GM23248 (cell line): ENCODE data around the gene ZNF277. TPM values are rescaled to one million over a fixed set of nuclear protein-coding genes. Genes with fewer than 3 reads are reported as not detected.

Experiments used
- DNase-seq: peaks from one replicate; pipeline ENCODE4 v3.0.0-alpha.2; 2015
- H2AFZ ChIP-seq: fragments of 200-600 bp; sonication (generic); 2 replicates; pipeline ENCODE4 v1.6.1; 2016; ENCODE audit warnings: antibody characterized with exemption
- H3F3A ChIP-seq: fragments of 200-600 bp; sonication (generic); 2 replicates; pipeline ENCODE4 v1.6.1; 2016; ENCODE audit warnings: mild to moderate bottlenecking, antibody characterized with exemption, mixed run types; ENCODE audit not compliant: insufficient read depth
- H3K27ac ChIP-seq: fragments of 200-600 bp; sonication (generic); 2 replicates; pipeline ENCODE4 v1.5.1; 2016; ENCODE audit warnings: mild to moderate bottlenecking
- H3K27me3 ChIP-seq: fragments of 200-600 bp; sonication (generic); replicated peaks from 2 replicates; pipeline ENCODE4 v1.6.1; 2016; ENCODE audit warnings: mild to moderate bottlenecking; ENCODE audit not compliant: insufficient read depth
- H3K36me3 ChIP-seq: fragments of 200-600 bp; sonication (generic); 2 replicates; pipeline ENCODE4 v1.6.1; 2016; ENCODE audit warnings: low read depth, mild to moderate bottlenecking
- H3K4me1 ChIP-seq: fragments of 200-600 bp; sonication (generic); 2 replicates; pipeline ENCODE4 v1.6.1; 2016; ENCODE audit warnings: mild to moderate bottlenecking; ENCODE audit not compliant: insufficient read depth
- H3K4me2 ChIP-seq: fragments of 200-600 bp; sonication (generic); one replicate; pipeline ENCODE4 v1.6.1; 2016; ENCODE audit warnings: mild to moderate bottlenecking; ENCODE audit not compliant: unreplicated experiment
- H3K4me3 ChIP-seq: fragments of 200-600 bp; sonication (generic); 2 replicates; pipeline ENCODE4 v1.5.1; 2016; ENCODE audit warnings: mild to moderate bottlenecking
- H3K79me2 ChIP-seq: fragments of 200-600 bp; sonication (generic); 2 replicates; pipeline ENCODE4 v1.6.1; 2016; ENCODE audit warnings: mild to moderate bottlenecking; ENCODE audit not compliant: insufficient read depth
- H3K9ac ChIP-seq: fragments of 200-600 bp; sonication (generic); 2 replicates; pipeline ENCODE4 v1.6.1; 2016; ENCODE audit warnings: mild to moderate bottlenecking
- H3K9me2 ChIP-seq: fragments of 200-600 bp; sonication (generic); 2 replicates; pipeline ENCODE4 v1.6.1; 2016; ENCODE audit warnings: mixed run types, mild to moderate bottlenecking, moderate library complexity; ENCODE audit not compliant: insufficient read depth
- H3K9me3 ChIP-seq: fragments of 200-600 bp; sonication (generic); one replicate; pipeline ENCODE4 v1.6.1; 2017; ENCODE audit warnings: low read depth
- H4K20me1 ChIP-seq: fragments of 200-600 bp; sonication (generic); 2 replicates; pipeline ENCODE4 v1.6.0; 2016; ENCODE audit not compliant: insufficient read depth
- EZH2 ChIP-seq: fragments of 200-600 bp; sonication (generic); IDR thresholded peaks from 2 replicates; pipeline ENCODE4 v1.6.1; 2018; ENCODE audit warnings: antibody characterized with exemption, mild to moderate bottlenecking; ENCODE audit not compliant: insufficient read depth, poor library complexity, severe bottlenecking
- EZH2phosphoT487 ChIP-seq: fragments of 200-600 bp; sonication (generic); IDR thresholded peaks from 2 replicates; pipeline ENCODE4 v1.6.1; 2018; ENCODE audit warnings: antibody characterized with exemption, moderate library complexity, mild to moderate bottlenecking, low read depth; ENCODE audit not compliant: insufficient read depth
- WGBS, 2 experiments: methylation state at CpG; one replicate each; pipeline ENCODE4 v1.1.6; 2015 to 2017; ENCODE audit warnings: low lambda C conversion rate in 2 of 2, low coverage in 1 of 2; ENCODE audit errors: missing lambda C conversion rate in 2 of 2; 5-methylcytosine and 5-hydroxymethylcytosine counted together
- in situ Hi-C: fragments of 300-500 bp; cut with MboI; formaldehyde crosslinking; loops from 2 replicates; pipeline ENCODE4 v1.15.0; 2020
- polyA plus RNA-seq: library from polyadenylated mRNA; unstranded; fragments of >200 nt; fragmentation: Nextera tagmentation; extraction: Ambion mirVana; gene quantifications from 2 replicates; pipeline ENCODE4 v1.2.1, GENCODE V29; 2016
- total RNA-seq: library from RNA; depleted of rRNA; stranded (reverse); fragments of >200 nt; shearing (Covaris generic); gene quantifications from 2 replicates; pipeline ENCODE4 v1.2.3, GENCODE V29; 2014

Gene ZNF277
- total and polyA plus RNA-seq, 2 experiments from 2014 or later = 10.0 to 25.1 TPM

DNA sequence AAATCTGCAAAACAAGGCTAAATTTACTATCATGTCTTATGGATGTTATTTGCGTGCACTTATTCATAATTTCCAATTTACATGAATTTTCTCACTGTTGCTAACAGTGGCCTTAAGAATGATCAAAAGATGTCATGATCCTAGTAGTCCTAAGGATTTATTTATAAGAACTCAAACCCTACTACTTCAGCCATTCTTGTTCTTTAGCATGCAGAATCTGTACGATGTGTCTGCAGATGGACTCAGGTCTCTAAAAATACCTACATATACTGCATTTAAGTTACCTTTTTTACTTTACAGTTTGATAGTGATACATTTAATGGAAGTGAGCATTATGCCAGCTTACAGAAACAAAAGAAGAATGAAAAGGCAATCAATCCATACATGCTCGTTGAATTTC lies 91.2 kb downstream of the ZNF277 start:
- in situ Hi-C loops = no loop called here
- H3K9me3 ChIP-seq = no peaks in the 10 kb centered on the region
- DNase-seq = no peak
- WGBS, 2 experiments = 95 to 96% methylated on average over 3 of the region's 3 CpGs
- no peak overlapping the region for H2AFZ ChIP-seq
- H3F3A ChIP-seq = no peaks in the 10 kb centered on the region
- H3K9ac ChIP-seq = no peak overlapping the region
- no peaks in the 10 kb centered on the region for H3K27me3 ChIP-seq
- no peak overlapping the region for H3K4me2 ChIP-seq
- H3K79me2 ChIP-seq = no peaks in the 10 kb centered on the region
- H4K20me1 ChIP-seq = no peaks in the 10 kb centered on the region
- no peaks in the 10 kb centered on the region for H3K36me3 ChIP-seq
- no peak overlapping the region for H3K27ac ChIP-seq
- no peaks in the 10 kb centered on the region for H3K4me1 ChIP-seq
- no peak for TF ChIP-seq EZH2phosphoT487
- TF ChIP-seq EZH2 = no peak
- H3K4me3 ChIP-seq = no peak overlapping the region
- H3K9me2 ChIP-seq = no peaks in the 10 kb centered on the region

- TF ChIP-seq EZH2 = no peak
- no peak for TF ChIP-seq EZH2phosphoT487
- in situ Hi-C loops = no loop called here
- no peaks in the 10 kb centered on the region for H3K4me1 ChIP-seq
- no peaks in the 10 kb centered on the region for H3K36me3 ChIP-seq
- H3K9me3 ChIP-seq = no peaks in the 10 kb centered on the region
- no peak overlapping the region for H2AFZ ChIP-seq
- no peak for DNase-seq
- H3K27ac ChIP-seq = no peak overlapping the region
- no peaks in the 10 kb centered on the region for H4K20me1 ChIP-seq
- no peak overlapping the region for H3K4me2 ChIP-seq
- no peaks in the 10 kb centered on the region for H3K9me2 ChIP-seq
- H3K4me3 ChIP-seq = no peak overlapping the region
- no peaks in the 10 kb centered on the region for H3K27me3 ChIP-seq
- H3K9ac ChIP-seq = no peak overlapping the region
- 95 to 99% methylated on average over 4 of the region's 4 CpGs for WGBS, 2 experiments
- H3F3A ChIP-seq = no peaks in the 10 kb centered on the region
- no peaks in the 10 kb centered on the region for H3K79me2 ChIP-seq
These were observed 92.1 kb downstream of the ZNF277 start for GRCh38 chr7:112298543-112299100.

GRCh38 chr7:112300072-112300471 lies 93.6 kb downstream of the ZNF277 start:
- no peaks in the 10 kb centered on the region for H3K9me2 ChIP-seq
- H3K79me2 ChIP-seq = no peaks in the 10 kb centered on the region
- H3K9me3 ChIP-seq = no peaks in the 10 kb centered on the region
- H3K4me1 ChIP-seq = no peaks in the 10 kb centered on the region
- H3K27me3 ChIP-seq = no peaks in the 10 kb centered on the region
- no peak for DNase-seq
- H2AFZ ChIP-seq = no peak overlapping the region
- 91 to 92% methylated on average over 2 of the region's 2 CpGs for WGBS, 2 experiments
- no peak overlapping the region for H3K27ac ChIP-seq
- H3K4me3 ChIP-seq = no peak overlapping the region
- TF ChIP-seq EZH2phosphoT487 = no peak
- no peak for TF ChIP-seq EZH2
- in situ Hi-C loops = no loop called here
- no peaks in the 10 kb centered on the region for H3K36me3 ChIP-seq
- no peak overlapping the region for H3K4me2 ChIP-seq
- H3K9ac ChIP-seq = no peak overlapping the region
- H3F3A ChIP-seq = no peaks in the 10 kb centered on the region
- no peaks in the 10 kb centered on the region for H4K20me1 ChIP-seq

GRCh38 chr7:112300831-112301407 lies 94.4 kb downstream of the ZNF277 start:
- 94 to 95% methylated on average over 6 of the region's 6 CpGs for WGBS, 2 experiments
- Histone ChIP-seq H3K79me2 (no peaks in the 10 kb centered on the region), H3K4me1 (no peaks in the 10 kb centered on the region), H3K27me3 (no peaks in the 10 kb centered on the region), H3K36me3 (no peaks in the 10 kb centered on the region), H3K9me3 (no peaks in the 10 kb centered on the region), H4K20me1 (no peaks in the 10 kb centered on the region), H3K4me3 (no peak overlapping the region), H3K27ac (no peak overlapping the region), H2AFZ (no peak overlapping the region), H3K4me2 (no peak overlapping the region), H3K9ac (no peak overlapping the region), H3F3A (no peaks in the 10 kb centered on the region), H3K9me2 (no peaks in the 10 kb centered on the region)
- in situ Hi-C loops = no loop called here
- TF ChIP-seq EZH2phosphoT487 = no peak
- no peak for TF ChIP-seq EZH2
- no peak for DNase-seq

- Histone ChIP-seq H3K36me3 (no peaks in the 10 kb centered on the region), H2AFZ (no peak overlapping the region), H3K27me3 (no peaks in the 10 kb centered on the region), H3K4me2 (no peak overlapping the region), H3K4me1 (no peaks in the 10 kb centered on the region), H3K9me3 (no peaks in the 10 kb centered on the region), H3K9me2 (no peaks in the 10 kb centered on the region), H3F3A (no peaks in the 10 kb centered on the region), H3K27ac (no peak overlapping the region), H3K4me3 (no peak overlapping the region), H3K79me2 (no peaks in the 10 kb centered on the region), H4K20me1 (no peaks in the 10 kb centered on the region), H3K9ac (no peak overlapping the region)
- no peak for TF ChIP-seq EZH2
- TF ChIP-seq EZH2phosphoT487 = no peak
- no peak for DNase-seq
- in situ Hi-C loops = no loop called here
- WGBS, 2 experiments = 93 to 97% methylated on average over 2 of the region's 2 CpGs
These were observed 96.1 kb downstream of the ZNF277 start for GRCh38 chr7:112302566-112302965.
